Left renal pelvis (tissue), 4 donors: ENCODE data around the gene OPN3. TPM values are rescaled to one million over a fixed set of nuclear protein-coding genes. Genes with fewer than 3 reads are reported as not detected.

Experiments used
- polyA plus RNA-seq, 4 donors: library from polyadenylated mRNA; unstranded; fragments of 120-200 nt; gene quantifications; one replicate each; pipeline ENCODE4 v1.2.1, GENCODE V29; 2013; ENCODE audit not compliant: insufficient read length in 4 of 4

OPN3 gene
- polyA plus RNA-seq, 4 donors, result 21.1 to 50.5 (median 47.0) TPM

Other genes starting within 250 kb of the OPN3 start
- 100 to 1,000 TPM in 2 of 4 donors, 10 to 100 TPM in 2; 58.7 to 111 (median 99.0) TPM for gene FH, start 120.6 kb downstream of the OPN3 start, polyA plus RNA-seq
- 10 to 100 TPM in 3 of 4 donors, under 1 TPM in 1; 0.59 to 23.4 (median 18.7) TPM for gene KMO, start 108.0 kb downstream of the OPN3 start, polyA plus RNA-seq
- 10 to 100 TPM; 22.8 to 28.1 (median 24.8) TPM for gene CHML, start within 50 bp of the OPN3 start, polyA plus RNA-seq
- under 1 TPM; 0.23 to 0.42 (median 0.33) TPM for gene WDR64, start 11.9 kb upstream of the OPN3 start, polyA plus RNA-seq
- gene EXO1, start 207.8 kb upstream of the OPN3 start, polyA plus RNA-seq, result 10 to 100 TPM; 11.2 to 13.5 (median 12.7) TPM